Activated gamma-delta T cell treated with anti-CD3 and anti-CD28 coated beads, Interleukin-2, amount 50 U/mL, for 16 hours (primary cell): ENCODE results near the gene OPRPN.

Experiments
- DNase-seq: peaks from one replicate; pipeline ENCODE4 v3.0.0-alpha.2; 2020; ENCODE audit warnings: low read depth

Gene OPRPN, protein sequence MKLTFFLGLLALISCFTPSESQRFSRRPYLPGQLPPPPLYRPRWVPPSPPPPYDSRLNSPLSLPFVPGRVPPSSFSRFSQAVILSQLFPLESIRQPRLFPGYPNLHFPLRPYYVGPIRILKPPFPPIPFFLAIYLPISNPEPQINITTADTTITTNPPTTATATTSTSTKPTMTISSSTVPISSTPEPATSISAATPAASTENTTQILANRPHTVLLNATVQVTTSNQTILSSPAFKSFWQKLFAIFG

DNA sequence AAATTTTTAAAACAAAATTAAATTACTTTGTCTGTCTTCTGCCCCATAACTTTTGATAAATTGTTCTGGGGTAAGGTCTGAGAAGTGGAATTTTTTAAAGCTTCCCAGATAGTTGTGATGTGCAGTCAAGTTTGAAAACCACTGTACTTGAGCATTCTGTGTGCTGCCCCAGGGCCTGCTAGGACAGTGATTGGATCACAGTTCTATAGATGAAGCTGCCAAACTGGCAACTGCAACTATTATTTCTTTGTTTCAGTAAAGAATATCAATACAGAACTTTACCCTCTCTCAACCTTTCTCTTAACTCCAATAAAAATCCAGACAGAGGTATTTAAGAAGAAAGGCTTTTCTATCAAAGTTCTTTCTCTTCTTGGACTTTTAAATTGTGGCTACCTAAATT is at the start of gene OPRPN:
Gene OPRPN, plus strand, starts transcription at position 361 of the 400 bp plus-strand sequence. CDS start 1,346 bp downstream, outside the sequence.
- DNase-seq = no peak

DNA sequence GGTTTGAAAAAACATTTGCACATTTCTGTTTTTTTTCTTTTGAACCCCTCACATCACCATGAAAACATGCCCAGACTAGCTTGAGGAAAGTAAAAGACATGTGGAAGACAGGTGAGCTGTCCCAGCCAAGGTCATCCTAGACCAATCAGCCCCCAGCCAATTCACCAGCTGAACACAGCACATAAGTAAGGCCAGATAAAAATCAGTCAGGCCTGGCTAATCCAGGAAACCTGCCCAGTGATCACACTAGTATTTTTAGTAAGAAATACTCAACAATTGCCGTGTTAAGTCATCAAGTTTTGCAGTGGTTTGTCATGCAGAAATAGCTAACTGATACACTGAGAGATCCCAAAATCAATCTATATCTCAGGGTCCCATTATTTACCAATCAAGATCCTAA is 41.6 kb upstream of the OPRPN start:
- no peak for DNase-seq

DNA sequence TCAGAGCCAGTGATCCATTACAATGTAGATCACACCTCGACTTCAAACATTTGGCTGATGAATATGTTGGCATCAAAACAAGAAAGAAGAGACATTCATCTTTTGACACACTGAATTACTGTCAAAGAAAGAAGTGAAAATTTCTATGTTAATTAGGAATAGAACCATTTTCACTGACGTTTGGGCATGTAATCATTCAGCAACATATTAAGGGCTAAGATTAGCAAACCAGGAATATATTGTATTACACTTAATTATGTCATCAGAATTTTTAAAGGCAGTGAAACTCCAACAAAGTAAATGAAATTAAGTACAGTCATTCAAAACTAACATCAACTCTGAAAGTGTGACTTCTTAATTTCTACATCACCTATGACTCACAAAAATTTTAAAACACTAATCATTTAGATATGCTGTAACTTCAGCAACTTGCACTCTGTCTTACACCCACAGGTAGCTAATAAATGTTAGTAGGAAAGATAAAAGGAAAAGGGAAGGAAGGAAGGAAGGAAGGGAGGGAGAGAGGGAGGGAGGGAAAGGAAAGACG is 38.6 kb upstream of the OPRPN start:
- DNase-seq = no peak

DNA sequence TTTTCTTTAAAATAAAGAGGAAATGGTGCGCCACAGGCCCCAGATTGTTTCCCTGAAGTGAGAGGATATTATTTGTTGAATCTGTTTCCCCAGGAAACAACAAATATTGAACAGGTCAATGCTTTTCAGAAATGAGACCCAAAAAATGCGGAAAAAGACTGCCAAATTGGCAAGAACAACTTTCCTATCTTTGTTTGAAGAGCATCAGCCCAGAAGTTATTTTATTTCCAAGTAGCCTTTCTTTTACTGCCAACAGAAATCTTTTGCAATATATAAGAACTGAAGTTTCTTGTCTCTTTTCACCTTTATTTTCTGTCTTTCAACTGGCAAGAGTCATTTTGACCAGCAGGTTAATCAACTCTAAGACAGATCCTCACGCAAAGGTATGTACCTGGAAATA is 37.3 kb upstream of the OPRPN start, which contains the start of gene SMR3A:
Gene SMR3A, plus strand, starts transcription at position 301 of the 400 bp plus-strand sequence. CDS start 1,356 bp downstream, outside the sequence.
- no peak for DNase-seq

DNA sequence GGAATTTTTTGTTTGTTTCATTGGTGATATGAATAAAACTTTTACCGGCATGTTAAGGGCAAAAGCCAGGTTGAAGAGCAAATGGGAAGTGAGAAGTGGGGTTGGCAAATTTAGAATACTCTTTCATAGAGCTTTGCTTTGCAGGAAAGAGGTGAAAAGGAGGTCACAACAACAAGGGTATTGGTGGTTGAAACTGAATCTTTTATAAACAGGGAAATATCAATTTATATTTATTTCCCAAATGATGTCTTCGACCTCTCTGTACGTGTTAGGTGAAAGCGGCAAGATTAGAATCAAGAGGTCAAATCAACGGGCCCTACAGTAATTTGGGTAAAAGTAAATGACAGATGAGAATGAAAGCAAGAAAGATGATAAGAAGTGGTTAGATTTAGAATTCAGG is 33.7 kb upstream of the OPRPN start:
- DNase-seq = no peak

DNA sequence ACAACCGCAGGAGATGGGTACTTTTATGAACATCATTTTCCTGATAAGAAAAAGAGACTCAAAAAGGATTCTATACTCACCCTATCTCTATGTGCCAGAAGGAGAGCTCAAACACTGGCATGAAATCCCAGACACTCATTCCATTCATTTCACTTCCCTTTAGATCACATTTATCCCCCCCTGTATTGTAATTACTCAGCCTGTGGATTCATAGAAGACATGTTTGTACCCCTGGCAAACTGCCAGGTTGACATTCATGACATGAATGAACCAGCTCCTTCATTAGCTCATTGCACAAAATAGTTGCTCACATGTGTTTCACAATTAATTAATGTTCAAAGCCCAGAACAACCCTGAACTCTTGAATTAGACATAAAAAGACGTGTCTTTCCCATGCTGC is 32.3 kb upstream of the OPRPN start:
- no peak for DNase-seq

DNA sequence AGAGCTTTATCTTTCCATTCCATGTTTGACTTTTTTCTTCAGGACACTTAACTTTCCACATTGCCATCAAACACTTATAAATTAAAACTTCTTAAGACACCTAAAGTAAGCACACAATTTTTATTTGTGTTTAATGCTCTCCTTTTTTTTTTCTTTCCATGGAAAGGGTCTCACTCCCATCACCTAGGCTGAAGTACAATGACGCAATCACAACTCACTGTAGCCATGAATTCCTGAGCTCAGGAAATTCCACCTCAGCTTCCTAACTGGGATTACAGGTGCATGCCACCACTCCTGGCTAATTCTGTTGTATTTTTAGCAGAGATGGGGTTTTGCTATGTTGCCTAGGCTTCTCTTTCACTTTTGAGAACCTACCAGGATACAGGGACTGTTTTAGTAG is 29.9 kb upstream of the OPRPN start:
- no peak for DNase-seq

DNA sequence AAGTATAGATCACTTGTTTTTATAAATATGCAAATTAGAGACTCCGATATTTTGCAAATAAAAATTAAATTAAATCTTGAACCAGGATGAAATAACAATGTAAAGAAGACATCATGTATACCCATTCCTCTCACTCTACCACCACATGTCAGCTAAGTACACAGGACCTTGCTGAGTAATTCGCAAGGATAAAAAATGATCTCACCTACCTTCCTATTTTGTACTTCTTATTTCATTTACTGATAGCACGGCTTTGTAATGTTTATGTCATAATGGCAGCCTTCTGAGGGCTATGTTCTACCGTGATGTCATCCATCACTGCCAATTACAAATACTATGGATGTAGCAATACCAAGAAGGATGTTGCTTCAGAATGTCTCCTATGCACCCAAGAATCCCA is 25.8 kb upstream of the OPRPN start:
- no peak for DNase-seq

DNA sequence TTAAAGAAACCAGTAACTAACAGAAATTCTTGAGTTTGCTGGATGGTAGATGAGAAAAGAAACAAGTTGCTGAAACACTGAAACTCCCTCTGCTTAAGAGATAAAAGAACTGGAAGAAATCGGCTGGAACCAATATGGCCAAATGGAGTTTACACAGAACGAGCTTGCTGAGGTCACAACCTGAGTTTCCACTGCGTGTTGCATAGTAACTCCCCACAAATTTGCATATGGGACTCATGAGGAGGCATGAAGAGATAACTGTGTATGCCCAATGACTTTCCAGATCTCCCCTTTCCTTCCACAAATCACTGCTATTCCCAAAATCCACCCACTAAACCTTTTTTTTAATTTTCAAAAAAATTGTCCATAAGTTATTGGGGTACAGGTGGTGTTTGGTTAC is 25.0 kb upstream of the OPRPN start:
- DNase-seq = no peak

DNA sequence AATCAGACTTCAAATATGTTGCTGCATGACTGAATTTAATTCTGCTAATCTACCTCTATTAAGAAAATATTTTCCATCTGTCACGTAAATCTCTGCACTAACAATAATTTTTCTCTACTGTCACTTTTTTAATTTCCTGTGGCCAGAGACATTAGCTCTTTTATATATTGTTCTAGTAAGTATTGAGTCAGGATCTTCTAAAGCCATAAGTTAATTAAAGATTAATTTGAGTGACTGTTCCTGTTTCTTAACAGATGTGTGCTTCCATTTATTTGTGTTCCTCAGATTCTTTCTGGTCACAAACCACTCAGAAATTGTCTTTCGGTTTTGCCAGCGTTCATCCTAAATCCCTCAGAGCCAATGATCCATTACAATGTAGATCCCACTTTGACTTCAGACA is 17.2 kb upstream of the OPRPN start:
- DNase-seq = no peak

DNA sequence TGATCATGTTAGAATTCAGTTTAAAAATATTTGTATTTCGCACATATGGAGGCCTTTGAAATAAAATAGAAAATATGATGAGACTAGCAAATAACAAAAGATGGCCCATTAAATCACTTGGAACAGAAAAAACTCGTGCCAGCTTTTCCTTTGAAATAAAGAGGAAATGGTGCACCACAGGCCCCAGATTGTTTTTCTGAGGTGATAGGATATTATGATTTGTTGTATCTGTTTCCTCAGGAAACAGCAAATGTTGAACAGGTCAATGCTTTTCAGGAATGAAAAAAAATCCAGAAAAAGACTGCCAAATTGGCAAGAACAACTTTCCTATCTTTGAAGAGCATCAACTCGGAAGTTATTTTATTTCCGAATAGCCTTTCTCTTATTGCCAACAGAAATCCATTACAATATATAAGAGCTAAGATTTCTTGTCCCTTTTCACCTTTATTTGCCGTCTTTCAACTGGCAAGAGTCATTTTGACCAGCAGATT is 15.0 kb upstream of the OPRPN start, which contains the start of gene SMR3B:
Gene SMR3B, plus strand, starts transcription at position 441 of the 491 bp plus-strand sequence. CDS start 1,380 bp downstream, outside the sequence.
- DNase-seq = no peak

DNA sequence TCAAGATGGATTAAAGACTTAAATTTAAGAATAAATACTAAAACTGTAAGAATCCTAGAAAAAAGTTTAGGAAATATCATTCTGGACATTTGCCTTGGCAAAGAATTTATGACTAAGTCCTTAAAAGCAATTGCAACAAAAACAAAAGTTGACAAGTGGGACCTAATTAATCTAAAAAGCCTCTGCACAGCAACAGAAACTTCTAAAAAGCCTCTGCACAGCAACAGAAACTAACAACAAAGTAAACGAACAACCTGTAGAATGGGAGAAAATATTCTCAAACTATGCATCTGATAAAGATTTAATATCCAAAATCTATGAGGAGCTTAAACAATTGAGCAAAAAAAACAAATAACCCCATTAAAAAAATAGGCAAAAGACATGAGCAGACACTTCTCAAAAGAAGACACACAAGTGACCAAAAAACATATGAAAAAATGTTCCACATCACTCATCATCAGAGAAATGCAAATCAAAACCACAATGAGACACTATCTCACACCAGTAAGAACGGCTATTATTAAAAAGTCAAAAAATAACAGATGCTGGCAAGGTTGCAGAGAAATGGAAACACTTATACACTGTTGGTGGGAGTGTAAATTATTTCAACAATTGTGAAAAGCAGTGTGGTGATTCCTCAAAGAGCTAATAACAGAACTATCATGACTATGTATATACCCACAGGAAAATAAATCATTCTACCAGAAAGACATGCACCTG is 5.5 kb upstream of the OPRPN start:
- DNase-seq = no peak

DNA sequence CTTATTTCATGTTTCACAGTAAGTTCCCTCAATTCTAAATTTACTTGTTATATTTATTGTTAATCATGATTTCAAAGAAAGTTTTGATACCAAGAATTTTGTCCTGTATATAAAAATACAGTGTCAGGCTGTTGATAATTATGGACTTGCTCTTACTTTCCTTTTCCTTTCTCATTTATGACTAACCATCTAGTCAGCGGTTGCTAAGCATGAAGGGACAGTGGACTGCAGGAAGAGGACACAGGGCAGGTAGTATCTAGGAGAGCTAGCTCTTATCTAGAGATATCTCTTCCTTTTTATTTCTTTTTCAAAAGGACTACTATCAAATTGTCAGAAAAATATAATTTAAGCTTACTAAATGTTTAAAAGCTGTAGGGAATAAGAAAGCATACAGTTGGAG is 1.6 kb downstream of the OPRPN start:
- DNase-seq = no peak

DNA sequence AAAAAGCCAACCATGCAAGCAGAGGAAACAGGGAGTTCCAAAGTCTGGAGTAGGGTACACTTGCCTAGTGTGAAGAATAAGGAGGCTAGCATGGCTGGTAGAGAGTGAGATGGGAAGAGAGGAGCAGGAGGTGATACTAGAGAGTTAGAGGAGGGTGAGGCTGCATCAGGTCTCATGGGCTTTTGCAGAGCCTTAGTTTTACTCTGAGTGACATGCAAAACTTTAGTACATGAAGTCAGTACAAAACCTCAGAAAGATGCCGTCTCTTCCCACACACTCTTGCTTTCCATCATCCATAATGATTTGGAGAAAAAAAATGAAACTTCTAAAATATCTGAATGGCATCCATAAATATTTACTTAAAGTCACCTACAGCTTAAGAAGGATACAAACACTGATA is 5.0 kb downstream of the OPRPN start:
- no peak for DNase-seq

DNA sequence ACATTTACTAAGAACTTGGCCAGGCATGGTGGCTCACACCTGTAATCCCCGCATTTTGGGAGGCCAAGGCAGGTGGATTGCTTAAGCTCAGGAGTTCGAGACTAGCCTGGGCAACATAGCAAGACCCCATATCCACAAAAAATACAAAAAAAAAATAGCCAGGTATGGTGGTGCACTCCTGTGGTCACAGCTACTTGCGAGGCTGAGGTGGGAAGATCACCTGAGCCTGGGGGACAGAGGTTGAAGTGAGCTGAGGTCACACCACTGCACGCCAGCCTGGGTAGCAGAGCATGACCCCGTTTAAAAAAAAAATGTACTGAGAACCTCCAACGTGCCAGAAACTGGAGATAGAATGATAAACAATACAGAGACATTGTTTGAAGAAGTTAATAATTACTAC is 8.0 kb downstream of the OPRPN start:
- DNase-seq = no peak

DNA sequence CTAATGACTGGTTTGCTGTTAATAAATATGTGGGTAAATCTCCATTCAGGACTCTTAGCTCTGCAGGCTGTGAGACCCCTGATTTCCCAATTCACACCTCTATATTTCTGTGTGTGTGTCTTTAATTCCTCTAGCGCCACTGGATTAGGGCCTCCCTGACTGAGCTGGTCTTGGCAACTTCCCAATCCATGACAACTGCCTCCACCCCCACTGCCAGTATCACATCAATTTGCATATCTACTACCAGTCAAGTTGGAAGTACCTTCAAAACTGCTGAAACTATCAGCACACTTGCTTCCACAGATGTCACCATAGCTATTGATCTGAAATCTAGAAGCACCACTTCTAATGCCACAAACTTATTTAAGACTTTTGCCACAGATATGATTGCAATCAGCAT is 27.6 kb downstream of the OPRPN start:
- no peak for DNase-seq

DNA sequence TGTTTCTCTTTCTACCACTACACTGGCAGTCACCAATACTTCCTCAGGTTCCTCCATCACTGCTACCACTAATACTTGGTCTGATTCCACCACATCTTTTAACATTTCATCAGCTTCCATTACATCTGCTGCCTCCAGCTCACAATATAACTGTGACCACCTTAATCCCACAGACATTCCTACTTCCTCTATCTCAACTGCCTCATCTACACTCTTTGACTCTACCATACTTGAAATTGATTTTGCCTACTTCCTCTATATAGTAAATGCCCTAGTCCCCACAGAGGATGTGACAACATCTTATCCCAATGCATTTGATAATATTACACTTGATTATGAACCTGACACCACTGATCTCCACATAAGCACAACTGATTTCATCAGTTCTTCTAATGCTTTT is 29.0 kb downstream of the OPRPN start:
- no peak for DNase-seq

DNA sequence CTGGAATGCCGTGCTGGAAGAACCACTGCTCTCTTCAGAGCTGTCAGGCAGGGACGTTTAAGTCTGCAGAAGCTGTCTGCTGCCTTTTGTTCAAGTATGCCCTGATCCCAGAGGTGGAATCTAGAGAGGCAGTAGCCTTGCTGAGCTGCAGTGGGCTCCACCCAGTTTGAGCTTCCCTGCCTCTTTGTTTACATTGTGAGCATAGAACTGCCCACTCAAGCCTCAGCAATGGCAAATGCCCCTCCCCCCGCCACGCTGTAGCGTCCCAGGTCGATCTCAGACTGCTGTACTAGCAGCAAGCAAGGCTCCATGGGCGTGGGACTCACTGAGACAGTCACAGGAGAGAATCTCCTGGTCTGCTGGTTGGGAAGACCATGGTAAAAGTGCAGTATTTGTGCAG is 39.5 kb downstream of the OPRPN start:
- DNase-seq = no peak

DNA sequence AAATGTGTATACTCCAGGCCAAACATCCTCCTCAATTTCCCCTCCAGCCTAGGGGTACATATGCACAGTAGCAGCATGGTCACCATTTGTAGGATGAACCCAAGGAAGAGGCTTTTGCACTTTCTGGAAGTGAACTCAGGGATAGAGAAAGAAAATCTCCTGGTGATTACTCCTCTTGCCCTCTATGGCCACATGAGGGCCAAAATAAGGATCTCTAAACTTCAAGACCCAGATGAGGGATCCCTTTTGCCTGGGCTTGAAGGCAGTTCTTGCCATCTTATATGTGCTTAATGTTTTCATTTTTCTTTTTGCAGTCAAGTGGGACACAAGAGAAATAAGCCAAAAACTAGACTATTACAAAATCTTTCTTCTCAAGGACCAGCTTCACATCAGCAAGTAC is 44.7 kb downstream of the OPRPN start:
- no peak for DNase-seq

DNA sequence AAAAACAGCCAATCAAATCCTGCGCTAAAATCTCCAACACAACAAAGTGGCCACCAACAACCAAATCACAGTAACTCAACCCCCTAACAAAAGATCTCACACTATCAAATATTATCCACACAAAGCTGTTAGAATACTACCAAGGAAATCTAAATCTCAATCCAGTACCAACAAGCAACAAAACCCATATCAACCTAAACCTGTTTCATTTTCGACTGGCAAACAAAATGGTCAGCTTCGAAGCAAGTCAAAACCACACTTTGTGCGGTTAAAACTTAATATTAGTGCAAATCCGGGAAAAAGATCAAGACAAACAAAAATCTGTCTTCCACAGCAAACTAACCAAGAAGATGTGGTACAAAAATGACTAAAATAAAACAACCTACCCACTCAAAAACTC is 45.6 kb downstream of the OPRPN start:
- DNase-seq = no peak

DNA sequence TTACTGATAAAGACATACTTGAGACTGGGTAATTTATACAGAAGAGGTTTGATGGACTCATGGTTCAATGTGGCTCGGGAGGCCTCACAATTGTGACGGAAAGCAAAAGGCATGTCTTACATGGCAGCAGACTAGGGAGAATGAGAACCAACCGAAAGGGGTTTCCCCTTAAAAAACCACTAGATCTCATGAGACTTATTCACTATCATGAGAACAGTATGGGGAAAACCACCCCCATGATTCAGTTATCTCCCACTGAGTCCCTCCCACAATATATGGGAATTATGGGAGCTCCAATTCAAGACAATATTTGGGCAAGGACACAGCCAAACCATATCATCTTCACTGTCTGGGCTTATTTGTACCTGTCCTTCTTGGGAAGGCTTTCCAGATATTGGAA is 51.5 kb downstream of the OPRPN start:
- DNase-seq = no peak

DNA sequence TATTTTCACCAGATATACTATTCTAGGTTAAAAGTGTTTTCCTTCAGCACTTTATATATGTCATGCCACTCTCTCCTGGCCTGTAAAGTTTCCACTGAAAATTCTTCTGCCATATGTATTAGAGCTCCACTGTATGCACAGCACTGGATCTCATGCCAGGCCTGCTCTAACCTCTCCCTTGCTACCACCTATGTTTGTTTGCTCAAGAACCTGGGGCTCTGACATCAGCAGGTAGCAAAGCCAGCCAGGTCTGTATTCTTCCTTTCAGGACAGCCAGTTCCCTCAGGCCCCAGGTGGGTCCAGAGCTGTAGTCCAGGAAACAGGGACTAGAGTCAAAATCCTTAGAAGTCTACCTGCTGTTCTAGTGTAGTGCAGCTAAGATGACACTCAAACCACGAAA is 55.2 kb downstream of the OPRPN start:
- DNase-seq = no peak
